Measurements from ENCODE around the gene TMC3.
A peak's percentile ranks its signal among the peaks of the same experiment; 100 is the strongest.
"Not testable (repeated sequence)": the region's sequence is repeated elsewhere in the genome, so short reads cannot be mapped to it uniquely, and the experiment has no call there.

The TMC3 gene

DNA sequence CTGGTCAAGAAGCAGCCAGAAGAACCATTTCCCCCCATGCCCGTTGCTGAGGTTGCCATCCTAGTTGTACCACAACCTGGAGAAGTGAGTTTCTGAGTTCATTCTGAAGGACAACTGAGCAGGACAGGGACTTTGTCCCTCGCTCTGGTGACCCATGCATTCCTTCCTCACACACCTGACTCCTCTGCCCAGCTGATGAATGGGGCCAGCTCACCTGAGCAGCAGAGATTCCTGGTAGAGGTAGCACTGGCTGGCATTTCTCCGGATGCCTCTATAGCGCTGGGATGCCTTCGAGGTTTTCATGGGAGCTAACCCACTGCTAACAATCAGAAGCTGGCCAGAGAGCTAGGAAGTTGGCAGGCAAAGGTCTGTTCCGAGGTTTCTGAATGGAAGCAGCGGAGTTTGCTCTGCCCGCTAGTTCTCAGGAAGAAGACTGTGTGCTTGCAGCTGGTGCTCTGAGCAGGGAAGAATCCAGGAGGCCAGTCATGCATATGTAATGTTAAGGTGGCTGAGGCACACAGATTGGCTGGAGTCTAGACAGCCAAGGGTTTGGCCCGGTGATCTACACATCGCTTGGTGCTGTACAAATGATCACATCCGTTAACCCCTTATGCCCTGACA is at the start of gene TMC3:
TMC3 (minus strand) TSS at position 439 of the 621 bp plus-strand sequence; CDS start at position 303, 136 bp downstream.
- DNase-seq (ENCODE audit: low read depth), result no peak

DNA sequence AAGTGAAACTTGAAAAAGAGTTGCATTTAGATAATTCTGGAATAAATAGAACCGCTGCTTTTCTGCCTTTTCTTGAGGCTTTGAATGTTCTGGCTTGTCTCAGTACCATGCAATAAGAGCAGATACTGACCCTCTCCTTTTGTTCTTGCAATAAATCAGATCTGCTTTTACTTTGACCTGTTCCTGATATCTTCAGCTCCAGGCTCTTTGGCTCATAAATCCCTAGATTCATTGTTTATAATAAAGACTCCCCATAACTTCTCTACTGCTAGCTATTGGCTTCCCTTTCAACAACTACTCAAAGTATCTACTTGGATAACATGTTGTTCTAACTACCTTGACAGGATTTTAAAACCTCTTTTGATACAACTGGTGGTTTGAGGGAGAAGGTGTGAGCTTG is 47.4 kb upstream of the TMC3 start:
- DNase-seq (ENCODE audit: low read depth), result no peak

DNA sequence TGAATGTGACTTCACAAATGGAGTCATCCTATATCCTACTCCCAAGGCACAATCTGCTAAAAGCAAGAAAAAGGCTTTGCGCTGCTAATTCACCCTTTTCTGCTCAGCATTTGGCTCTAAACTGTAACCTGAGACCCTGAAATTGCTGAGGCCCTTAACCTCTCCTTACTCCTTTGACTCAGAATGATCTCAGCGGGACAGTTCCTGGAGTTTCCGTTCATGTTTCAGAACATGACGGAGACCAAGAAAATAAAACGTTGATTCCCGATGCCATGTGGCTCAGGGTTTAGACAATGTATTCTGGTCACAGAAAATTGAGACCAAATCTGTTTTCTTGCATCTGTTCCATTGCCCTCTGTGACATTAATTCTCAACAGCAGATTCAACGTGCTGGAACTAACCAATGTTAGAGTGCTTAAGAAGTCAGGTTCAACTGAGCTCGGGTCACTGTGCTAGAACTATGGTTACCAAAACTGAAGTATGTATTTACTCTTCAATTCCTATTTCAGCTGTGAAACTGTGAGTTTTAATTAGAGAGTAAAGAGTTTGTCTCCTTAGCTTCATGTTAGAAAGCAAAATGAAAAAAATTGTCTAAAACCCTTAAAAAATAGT is 45.4 kb upstream of the TMC3 start:
- peak; percentile 74 for DNase-seq (ENCODE audit: low read depth)

DNA sequence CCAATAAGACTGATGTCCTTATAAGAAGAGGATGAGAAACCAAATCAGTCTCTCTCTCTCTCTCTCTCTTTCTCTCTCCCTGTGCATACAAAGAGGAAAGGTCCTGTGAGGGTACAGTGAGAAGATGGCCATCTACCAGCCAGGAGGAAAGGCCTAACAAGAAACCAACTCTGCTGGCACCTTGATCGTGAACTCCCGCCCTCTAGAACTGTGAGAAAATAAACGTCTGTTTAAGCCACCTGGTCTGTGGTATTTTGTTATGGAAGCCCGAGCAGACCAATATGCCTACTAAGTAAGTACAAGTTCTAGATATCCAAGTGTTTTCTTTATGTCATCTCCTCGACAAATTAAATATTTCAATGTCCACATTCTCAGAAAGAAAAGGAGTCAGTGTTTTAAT is 44.9 kb upstream of the TMC3 start:
- DNase-seq (ENCODE audit: low read depth), result no peak

DNA sequence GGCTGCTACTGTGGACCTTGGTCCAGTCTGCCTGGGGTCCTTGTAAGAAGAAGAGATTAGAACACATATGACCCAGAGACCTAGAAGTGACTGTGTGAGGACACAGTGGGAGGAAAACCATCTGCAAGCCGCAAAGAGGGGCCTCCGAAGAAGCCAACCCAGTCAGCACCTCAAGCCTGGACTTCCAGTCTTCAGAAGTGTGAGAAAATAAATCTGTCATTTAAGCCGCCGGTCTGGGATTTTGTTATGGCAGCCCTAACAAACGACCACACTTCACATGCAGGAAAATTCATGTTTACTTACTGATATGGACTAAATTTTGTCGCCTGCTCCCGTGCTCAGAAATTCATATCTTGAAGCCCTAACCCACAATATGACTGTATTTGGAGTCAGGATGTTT is 44.4 kb upstream of the TMC3 start:
- DNase-seq (ENCODE audit: low read depth), result no peak

DNA sequence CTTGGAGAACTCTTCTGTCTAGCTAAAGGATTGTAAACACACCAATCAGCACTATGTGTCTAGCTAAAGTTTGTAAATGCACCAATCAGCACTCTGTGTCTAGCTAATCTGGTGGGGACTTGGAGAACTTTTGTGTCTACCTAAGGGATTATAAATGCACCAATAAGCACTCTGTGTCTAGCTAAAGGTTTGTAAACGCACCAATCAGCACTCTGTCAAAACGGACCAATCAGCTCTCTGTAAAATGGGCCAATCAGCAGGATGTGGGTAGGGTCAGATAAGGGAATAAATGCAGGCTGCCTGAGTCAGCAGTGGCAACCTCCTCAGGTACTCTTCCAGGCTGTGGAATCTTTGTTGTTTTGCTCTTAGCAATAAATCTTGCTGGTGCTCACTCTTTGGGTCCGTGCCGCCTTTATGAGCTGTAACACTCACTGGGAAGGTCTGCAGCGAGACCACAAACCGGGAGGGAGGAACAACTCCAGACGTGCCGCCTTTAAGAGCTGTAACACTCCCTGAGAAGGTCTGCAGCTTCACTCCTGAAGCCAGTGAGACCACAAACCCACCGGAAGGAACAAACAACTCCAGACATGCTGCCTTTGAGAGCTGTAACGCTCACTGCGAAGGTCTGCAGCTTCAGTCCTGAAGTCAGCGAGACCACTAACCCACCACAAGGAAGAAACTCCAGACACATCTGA is 40.4 kb upstream of the TMC3 start:
- not testable (repeated sequence) for DNase-seq (ENCODE audit: low read depth)

DNA sequence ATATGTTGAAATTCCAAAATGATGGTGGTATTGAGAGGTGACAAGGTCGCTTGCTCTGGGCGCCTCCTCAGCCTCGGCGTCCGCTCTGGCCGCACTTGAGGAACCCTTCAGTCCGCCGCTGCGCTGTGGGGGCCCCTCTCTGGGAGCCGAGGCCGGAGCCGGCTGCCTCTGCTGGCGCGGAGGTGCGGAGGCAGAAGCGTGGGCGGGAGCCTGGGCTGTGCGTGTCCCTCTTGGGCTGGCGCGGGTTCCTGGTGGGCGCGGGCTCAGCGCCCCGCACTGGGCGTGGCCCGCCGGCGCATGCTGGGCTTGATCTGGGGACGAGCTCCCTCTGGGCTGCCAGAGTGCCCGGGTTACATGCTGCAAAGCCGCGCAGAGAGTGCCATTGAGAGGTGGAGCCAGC is 39.8 kb upstream of the TMC3 start:
- DNase-seq (ENCODE audit: low read depth), result no peak

DNA sequence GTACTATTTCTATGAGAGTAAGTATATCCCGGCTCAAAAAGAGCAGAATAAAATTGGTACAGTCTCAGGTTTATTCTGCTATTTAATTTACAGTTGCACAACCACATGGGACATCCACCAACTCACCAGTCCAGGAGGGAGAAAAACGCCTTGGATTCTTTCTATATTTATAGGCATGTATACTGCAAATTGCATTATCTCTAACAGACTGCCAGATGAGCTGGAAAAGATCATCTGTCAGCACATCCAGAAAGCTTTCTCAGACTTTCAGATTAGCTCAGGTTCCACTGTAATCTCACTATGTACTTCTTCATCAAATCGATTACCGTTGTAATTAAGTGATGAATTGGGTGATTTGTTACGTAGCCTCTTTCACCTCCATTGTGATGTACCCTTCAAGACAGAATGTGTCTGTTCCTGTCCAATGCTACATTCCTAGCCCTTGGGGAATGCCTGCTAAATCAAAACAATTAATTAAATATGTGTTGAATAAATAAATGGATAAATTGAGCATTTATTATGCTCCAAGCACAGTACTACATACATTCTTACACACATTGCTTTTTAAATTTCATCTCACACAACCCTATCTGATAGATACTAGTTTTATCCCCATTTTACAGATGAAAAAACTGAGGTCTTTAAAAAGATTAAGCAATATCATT is 38.1 kb upstream of the TMC3 start:
- DNase-seq (ENCODE audit: low read depth), result no peak

DNA sequence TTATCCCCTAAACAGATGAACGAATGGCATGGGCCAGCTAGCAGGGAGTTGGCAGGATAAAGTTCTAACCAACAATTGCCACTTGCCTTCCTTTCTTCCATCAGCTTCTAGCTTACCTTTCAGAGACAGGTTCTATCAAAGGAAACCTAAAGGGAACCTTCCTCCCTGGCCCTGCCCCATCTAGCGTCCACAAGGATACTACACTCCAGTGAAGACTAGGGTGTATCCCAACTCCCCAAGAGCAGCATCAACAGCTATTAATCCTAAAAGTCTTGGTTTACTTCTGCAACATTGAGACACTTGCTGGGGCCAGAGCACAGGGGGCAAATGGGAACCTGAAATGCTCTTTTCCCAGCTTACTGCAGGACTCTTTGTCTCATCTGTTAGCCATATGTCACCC is 37.0 kb upstream of the TMC3 start:
- DNase-seq (ENCODE audit: low read depth), result no peak

DNA sequence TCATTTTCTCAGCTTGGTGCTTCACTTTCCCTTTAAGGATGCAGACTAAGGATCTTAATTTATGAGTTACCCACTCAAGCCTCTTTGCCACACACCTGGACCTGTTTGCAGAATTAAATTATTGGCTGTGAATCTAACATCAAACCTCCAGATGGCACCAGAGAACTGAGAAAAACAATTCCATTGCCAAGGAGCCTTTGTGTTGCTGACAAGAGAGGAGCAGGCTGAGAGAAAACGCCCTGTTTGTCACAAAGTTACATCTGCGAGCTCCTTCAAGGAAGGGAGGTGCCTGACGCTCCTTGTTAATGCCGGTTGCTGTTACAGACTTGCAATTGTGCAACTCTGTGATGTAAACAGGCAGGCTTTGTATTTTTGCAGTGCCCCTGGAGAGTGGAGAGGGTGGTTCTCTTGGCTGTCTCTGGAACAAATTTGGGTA is 36.3 kb upstream of the TMC3 start:
- peak; percentile 83 for DNase-seq (ENCODE audit: low read depth)

DNA sequence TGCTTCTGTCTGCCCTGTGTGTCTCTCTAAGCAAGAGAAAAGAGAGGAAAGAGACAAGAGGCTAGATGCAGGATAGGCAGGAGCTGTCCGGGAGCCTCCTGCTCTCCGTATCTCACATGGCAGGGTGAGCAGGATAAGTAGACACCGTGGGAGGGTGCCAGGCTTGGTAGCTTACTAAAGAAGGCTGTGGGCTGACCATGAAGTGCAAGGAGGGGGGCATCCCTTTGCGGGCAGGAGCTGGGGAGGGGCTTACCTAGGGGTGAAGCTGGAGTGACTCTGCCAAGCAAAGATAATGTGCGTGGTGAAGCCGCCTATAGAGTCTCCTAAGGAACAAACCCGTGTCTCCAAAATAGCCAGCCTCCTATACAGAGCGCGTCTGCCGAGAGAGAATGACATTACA is 33.7 kb upstream of the TMC3 start:
- DNase-seq (ENCODE audit: low read depth), result no peak

DNA sequence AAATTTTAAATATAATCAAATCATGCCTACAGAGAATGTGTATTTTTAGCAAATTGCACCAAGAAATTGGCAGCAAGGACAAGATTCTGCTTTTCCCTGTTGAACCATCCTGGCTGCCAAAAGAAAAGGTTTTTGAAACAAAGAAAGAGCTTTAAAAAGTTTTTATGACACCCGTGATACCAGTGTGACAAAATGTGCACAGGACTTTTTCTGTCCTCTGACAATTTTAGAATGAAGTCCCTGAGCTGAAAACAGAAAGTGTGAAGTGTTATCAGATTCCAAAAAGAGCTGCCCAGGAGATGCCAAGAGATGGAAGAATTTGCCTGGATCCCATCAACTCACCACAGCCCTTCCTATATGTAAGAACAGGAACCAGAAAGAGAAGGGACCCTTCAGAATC is 33.2 kb upstream of the TMC3 start:
- no peak for DNase-seq (ENCODE audit: low read depth)

DNA sequence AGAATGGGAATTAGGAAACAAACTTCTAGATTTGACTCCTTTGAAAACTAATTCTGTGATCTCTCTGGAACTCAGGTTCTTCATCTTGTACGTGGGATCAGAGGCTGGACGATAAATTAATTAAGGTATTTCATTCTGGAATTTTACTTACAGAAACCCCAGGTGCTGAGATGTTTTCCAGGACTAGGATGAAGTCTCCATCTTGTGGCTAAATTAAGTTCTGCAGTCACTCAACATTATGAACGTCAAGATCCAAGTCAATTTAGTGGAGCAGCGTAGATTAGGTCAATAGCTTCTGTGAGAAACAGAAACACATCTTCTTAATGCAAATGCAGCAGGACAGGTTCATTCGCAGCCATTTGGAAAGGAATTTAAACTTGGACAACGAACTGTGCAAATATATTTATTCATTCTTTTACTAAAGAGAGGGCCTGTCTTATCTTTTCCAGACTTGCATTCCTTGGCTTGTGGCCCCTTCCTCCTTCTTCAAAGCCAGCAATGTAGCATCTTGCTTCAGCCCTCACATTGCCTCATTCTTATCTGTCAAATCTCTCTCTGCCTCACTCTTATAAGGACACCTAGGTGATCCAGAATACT is 26.7 kb upstream of the TMC3 start:
- peak; percentile 19 for DNase-seq (ENCODE audit: low read depth)

DNA sequence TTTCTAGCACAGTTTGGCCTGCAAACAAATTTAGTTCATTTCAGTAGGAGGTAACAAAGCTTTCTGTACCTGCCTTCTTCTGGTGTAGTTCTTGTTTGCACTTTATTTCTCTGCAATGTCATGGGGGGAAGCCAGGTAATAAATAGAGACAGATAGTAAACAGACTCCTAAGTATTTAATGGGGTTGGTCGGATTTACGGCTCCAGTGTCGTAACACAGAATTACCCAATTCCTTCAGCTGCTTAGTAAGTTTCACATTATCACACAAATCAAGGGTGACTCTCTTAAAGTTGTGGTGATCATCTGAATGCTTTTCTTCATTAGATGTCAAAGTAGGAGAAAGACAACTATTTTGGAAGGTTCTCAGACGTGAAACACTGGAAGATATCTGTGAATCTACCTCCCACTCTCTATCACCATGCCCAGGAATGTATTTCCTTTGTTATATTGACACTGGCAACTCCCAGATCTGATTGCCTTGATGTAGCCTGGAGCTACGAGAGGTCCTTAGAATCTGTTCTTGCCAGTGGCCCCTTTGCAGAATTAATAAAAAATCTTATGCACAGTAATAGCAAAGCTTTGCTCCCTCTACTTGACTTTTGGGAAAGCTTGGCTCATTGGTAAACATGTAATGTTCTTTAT is 25.0 kb upstream of the TMC3 start:
- DNase-seq (ENCODE audit: low read depth), result peak; percentile 1

DNA sequence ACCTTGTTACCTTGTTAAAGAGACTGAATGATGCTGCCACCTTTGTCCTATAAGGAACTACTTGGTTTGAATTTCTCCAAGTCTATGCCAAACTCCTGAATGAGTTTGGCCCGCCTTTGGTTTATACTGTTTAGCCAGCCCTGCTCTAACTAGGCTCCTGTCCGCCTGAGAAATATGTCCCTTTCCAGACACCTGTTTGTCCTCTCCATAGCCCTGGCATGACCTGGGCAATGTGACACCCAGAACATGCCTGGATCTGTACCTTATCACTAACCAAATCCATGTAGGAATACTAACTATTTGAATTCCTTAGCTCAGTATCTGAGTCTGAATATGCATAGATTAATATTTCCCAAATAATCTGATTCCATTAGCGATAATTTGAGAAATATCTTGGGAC is 24.4 kb upstream of the TMC3 start:
- no peak for DNase-seq (ENCODE audit: low read depth)

DNA sequence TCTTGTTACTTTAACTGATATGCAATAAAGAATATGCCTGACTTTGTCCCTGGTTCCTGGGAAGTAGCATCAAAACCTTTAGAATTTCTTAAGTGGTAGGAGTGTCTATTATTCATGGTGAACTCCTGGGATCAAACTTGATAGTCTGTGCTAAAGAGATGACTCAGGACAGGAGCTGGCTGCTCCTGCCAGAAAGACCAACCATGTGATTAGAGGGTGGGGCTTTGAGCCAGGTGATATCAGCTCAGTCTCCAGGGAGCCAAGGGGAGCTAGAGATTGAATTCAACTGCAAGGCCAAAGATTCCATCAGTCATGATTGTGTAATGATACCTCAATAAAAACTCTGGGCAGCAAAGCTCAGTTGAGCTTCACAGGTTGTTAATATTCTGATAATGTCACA is 20.6 kb upstream of the TMC3 start:
- peak; percentile 1 for DNase-seq (ENCODE audit: low read depth)

DNA sequence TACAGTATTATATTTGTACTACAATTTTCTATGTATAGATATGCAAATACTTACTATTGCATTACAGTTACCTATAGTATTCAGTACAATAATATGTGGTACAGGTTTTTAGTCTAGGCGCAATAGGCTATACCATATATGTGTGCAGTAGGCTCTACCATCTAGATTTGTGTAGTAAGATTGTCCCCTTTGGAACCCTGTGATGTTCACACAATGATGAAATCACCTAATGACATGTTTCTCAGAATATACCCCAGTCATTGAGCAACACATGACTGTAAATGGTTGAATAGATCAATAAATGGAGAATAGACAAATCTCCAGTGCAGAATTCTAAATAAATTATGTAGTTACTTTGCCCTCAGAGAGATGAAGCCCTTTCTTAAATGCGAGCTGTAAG is 17.6 kb upstream of the TMC3 start:
- DNase-seq (ENCODE audit: low read depth), result no peak

DNA sequence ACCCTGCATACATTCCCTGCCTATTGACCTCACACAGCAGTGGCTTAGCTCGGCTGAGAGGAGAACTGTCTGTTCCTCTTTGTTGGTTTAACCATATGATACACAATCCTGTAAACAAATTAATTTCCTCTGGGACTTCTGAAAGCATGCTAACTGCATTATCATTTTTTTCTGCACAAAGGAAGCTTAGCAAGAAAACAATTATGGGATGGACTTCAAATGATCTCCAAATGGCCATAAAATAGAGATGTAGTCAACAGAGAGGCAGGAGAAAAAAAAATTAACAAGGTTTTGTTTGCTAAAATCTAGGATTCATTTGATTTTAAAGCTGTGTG is 14.4 kb upstream of the TMC3 start:
- no peak for DNase-seq (ENCODE audit: low read depth)

DNA sequence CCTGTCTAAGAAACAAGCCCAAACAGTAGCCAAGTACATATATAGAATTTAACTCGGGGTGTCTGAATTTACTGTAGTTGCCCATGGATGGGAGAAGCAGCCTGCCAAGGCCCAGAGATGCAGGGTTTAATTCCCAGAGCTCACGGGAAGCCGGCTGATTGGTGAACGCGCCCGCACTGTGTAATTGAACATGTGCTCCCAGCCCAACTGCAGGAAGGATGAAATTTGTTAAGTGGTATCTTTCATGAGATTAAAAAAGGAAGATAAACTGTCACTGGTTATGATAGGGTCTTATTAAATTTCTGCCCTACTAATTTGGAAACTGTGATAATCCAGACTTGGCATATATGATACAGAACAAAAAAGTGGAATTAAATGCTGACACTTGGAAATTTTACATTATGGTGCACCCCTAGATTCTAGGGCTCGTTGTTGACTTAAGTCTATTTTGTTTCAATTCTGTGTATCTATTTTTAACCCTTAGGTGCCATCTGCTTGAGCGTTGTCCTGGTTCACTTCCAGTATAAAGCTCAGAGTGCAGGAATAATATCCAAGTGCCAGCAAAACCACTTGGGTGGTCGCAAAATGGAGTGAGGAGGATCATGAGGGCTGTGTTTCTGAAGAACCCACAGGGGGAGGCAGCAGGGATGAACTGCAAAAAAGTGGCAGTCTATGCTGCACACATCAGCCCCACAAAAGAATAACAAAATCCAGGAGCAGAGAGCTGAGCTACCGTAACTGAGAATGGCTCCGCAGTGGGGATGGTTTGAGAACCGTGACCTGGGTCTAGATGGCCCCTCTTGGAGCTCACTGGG is 13.8 kb upstream of the TMC3 start:
- DNase-seq (ENCODE audit: low read depth), result no peak

DNA sequence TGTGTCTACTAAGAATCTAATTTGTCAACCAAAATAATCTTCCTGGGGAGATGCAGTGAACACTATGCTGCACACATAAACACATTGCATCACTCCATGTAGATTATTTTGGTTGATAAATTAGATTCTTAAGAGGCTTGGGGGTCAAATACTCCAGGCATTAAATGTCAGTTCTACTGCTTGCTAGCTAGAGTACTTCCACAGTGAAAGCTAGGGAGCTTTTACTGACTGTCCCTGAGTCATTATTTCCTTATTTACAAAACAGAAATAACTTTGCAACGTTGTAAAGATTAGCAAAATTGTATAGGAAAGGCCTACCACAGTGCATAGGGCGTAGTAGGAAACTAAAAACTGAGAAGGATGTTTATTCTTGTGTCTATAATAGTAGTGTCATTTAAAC is 12.9 kb upstream of the TMC3 start:
- no peak for DNase-seq (ENCODE audit: low read depth)

DNA sequence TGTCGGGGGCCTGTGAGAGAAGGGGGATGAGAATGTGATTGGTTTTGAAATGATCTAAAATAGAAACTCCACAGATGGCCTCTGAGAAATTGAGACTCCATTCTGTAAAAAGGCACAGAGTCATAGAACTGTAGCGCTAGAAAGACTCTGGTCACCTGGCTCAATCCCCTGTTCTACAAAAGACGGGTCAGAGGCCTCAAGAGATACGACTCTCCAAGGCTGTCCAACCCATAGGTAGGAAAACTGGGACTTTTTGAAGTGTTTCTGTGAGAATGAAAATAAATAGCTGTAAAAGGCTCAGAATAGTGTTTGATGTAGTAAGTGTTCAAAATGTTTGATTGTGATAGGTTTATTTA is 11.7 kb upstream of the TMC3 start:
- no peak for DNase-seq (ENCODE audit: low read depth)

All from stromal cell of bone marrow (primary cell).